HCT116 (cell line): ENCODE measurements around the gene MED13L. TPM values are rescaled to one million over a fixed set of nuclear protein-coding genes. Genes with fewer than 3 reads are reported as not detected.
A peak's percentile ranks its signal among the peaks of the same experiment; 100 is the strongest.

Experiments used
- ATAC-seq: fragments of 200-7000 bp; cut with Tn5 transposase; 2 replicates; pipeline ENCODE4 v1.9.1; 2020; ENCODE audit warnings: mild to moderate bottlenecking, moderate library complexity
- BruUV-seq: library from RNA; stranded (reverse); fragments of 400-500 nt; replicated peaks from 2 replicates; lab custom pipeline; 2021; lab: Mats Ljungman, UMichigan
- CTCF ChIA-PET: fragments of 300-600 bp; sonication (Branson Sonifier 250); formaldehyde crosslinking; loops from one replicate; lab custom pipeline; 2021; ENCODE audit warnings: antibody characterized with exemption; lab: Charles Lee
- POLR2A ChIA-PET: fragments of 300-600, 350-600 bp; sonication (Branson Sonifier 250); formaldehyde crosslinking; loops from one replicate; lab custom pipeline; 2021; ENCODE audit warnings: antibody characterized with exemption; lab: Charles Lee
- RAD21 ChIA-PET, 2 experiments: fragments of 300-600 bp; sonication (Branson Sonifier 250); formaldehyde crosslinking; loops; one replicate each; lab custom pipeline; 2023; ENCODE audit warnings: low total read pairs in 2 of 2; ENCODE audit not compliant: uncharacterized antibody in 2 of 2, unreplicated experiment in 2 of 2, low non-redundant PET in 1 of 2; lab: Charles Lee
- DNase-seq: peaks from one replicate; pipeline ENCODE4 v3.0.0-alpha.2; 2010; ENCODE audit warnings: low read depth, low spot score
- H2AFZ ChIP-seq: fragments of 200-600 bp; shearing (Covaris generic), sonication (generic); 2 replicates; pipeline ENCODE4 v1.6.1; 2017; ENCODE audit warnings: low read depth, mixed run types, mixed read lengths, antibody characterized with exemption, low read length; ENCODE audit not compliant: poor library complexity, severe bottlenecking
- H3K27ac ChIP-seq: 2 replicates; pipeline ENCODE4 v1.5.1; 2012; ENCODE audit warnings: low read depth, low read length
- H3K27me3 ChIP-seq: fragments of 200-600 bp; sonication (generic); 2 replicates; pipeline ENCODE4 v1.6.1; 2016; ENCODE audit warnings: mixed run types, low read length, mixed read lengths; ENCODE audit not compliant: insufficient read depth
- H3K36me3 ChIP-seq, 2 experiments: fragments of 200-500 bp in 1 of 2; fragments of 200-600 bp in 1 of 2; sonication (Bioruptor generic) in 1 of 2; sonication (generic) in 1 of 2; 2 replicates each; pipeline versions ENCODE4 v1.5.1 to v1.6.1; 2014 to 2016; ENCODE audit warnings: low read length in 2 of 2, inconsistent platforms in 1 of 2, mixed read lengths in 1 of 2, mixed run types in 1 of 2; ENCODE audit not compliant: insufficient read depth in 2 of 2, control insufficient read depth in 1 of 2
- H3K4me1 ChIP-seq, 2 experiments: fragments of 200-600 bp in 1 of 2; sonication (generic) in 1 of 2; 2 replicates each; pipeline versions ENCODE4 v1.5.1 to v1.6.1; 2012 to 2017; ENCODE audit warnings: low read length in 2 of 2, inconsistent platforms in 1 of 2, mild to moderate bottlenecking in 1 of 2, mixed read lengths in 1 of 2, mixed run types in 1 of 2, moderate library complexity in 1 of 2; ENCODE audit not compliant: insufficient read depth in 2 of 2, control insufficient read depth in 1 of 2
- H3K4me2 ChIP-seq: fragments of 200-600 bp; sonication (generic); 2 replicates; pipeline ENCODE4 v1.6.1; 2017; ENCODE audit warnings: mixed run types, low read length, mixed read lengths
- H3K4me3 ChIP-seq, 2 experiments: fragments of 200-600 bp in 1 of 2; sonication (generic) in 1 of 2; replicated peaks in 1 of 2; 2 replicates each; pipeline ENCODE4 v1.5.1; 2011 to 2016; ENCODE audit warnings: low read length in 2 of 2, control low read depth in 1 of 2, low read depth in 1 of 2, mild to moderate bottlenecking in 1 of 2, mixed read lengths in 1 of 2, mixed run types in 1 of 2
- H3K79me2 ChIP-seq: fragments of 200-600 bp; sonication (generic); 2 replicates; pipeline ENCODE4 v1.6.1; 2017; ENCODE audit warnings: mild to moderate bottlenecking, mixed run types, low read length, moderate library complexity, mixed read lengths; ENCODE audit not compliant: insufficient read depth
- H3K9ac ChIP-seq: fragments of 200-600 bp; sonication (generic); 2 replicates; pipeline ENCODE4 v1.6.1; 2016; ENCODE audit warnings: low read length, mixed read lengths
- H3K9me2 ChIP-seq: fragments of 200-600 bp; sonication (generic), shearing (Covaris generic); 2 replicates; pipeline ENCODE4 v1.6.1; 2017; ENCODE audit warnings: mixed run types, mild to moderate bottlenecking, moderate library complexity; ENCODE audit not compliant: insufficient read depth
- H3K9me3 ChIP-seq, 2 experiments: fragments of 200-500 bp in 1 of 2; fragments of 200-600 bp in 1 of 2; sonication (Bioruptor generic) in 1 of 2; sonication (generic) in 1 of 2; 2 replicates each; pipeline ENCODE4 v1.6.1; 2014 to 2017; ENCODE audit warnings: low read length in 2 of 2, mixed read lengths in 2 of 2, inconsistent platforms in 1 of 2, low read depth in 1 of 2, mild to moderate bottlenecking in 1 of 2, mixed run types in 1 of 2, moderate library complexity in 1 of 2; ENCODE audit not compliant: control insufficient read depth in 1 of 2, insufficient read depth in 1 of 2
- H4K20me1 ChIP-seq: fragments of 200-600 bp; sonication (generic), shearing (Covaris generic); 2 replicates; pipeline ENCODE4 v1.6.1; 2017; ENCODE audit warnings: mixed run types, mild to moderate bottlenecking, moderate library complexity; ENCODE audit not compliant: insufficient read depth
- ELF1 ChIP-seq: IDR thresholded peaks from 2 replicates; pipeline ENCODE4 v1.6.1; 2012; ENCODE audit warnings: low read depth, borderline replicate concordance
- FOSL1 ChIP-seq: IDR thresholded peaks from 2 replicates; pipeline ENCODE4 v1.6.1; 2012; ENCODE audit warnings: low read depth
- JUND ChIP-seq: IDR thresholded peaks from 2 replicates; pipeline ENCODE4 v1.6.1; 2012
- SP1 ChIP-seq: IDR thresholded peaks from 2 replicates; pipeline ENCODE4 v1.6.1; 2012; ENCODE audit warnings: low read depth
- SRF ChIP-seq: IDR thresholded peaks from 2 replicates; pipeline ENCODE4 v1.6.1; 2012; ENCODE audit warnings: low read depth
- ZBTB33 ChIP-seq: IDR thresholded peaks from 2 replicates; pipeline ENCODE4 v1.6.1; 2011; ENCODE audit warnings: mild to moderate bottlenecking, low read length, moderate library complexity; ENCODE audit not compliant: insufficient replicate concordance; ENCODE audit errors: extremely low read depth
- ZNF274 ChIP-seq: fragments of 200-500 bp; sonication (Bioruptor generic); IDR thresholded peaks from 2 replicates; pipeline ENCODE4 v1.6.1; 2014; ENCODE audit warnings: mild to moderate bottlenecking, low read depth, low read length, inconsistent platforms
- intact Hi-C: fragments of 100-400 bp; cut with micrococcal nuclease; formaldehyde crosslinking; loops from 2 replicates; pipeline ENCODE4 v1.10.0; 2022
- total RNA-seq: library from RNA; stranded (reverse); gene quantifications from one replicate; pipeline ENCODE4 v1.2.1, GENCODE V29; 2021; ENCODE audit not compliant: unreplicated experiment
- TF ChIP-seq, protein P1 (sequence below), 3 experiments: fragments of 200-600 bp in 1 of 3; sonication (generic) in 1 of 3; IDR thresholded peaks in 2 of 3; conservative IDR thresholded peaks in 1 of 3; 2 replicates each; pipeline ENCODE4 v1.5.1; 2012 to 2017; ENCODE audit warnings: low read depth in 2 of 3, low read length in 2 of 3, antibody characterized with exemption in 1 of 3, borderline replicate concordance in 1 of 3, control low read depth in 1 of 3, mild to moderate bottlenecking in 1 of 3, mixed read lengths in 1 of 3, mixed run types in 1 of 3, moderate library complexity in 1 of 3; ENCODE audit not compliant: insufficient read depth in 1 of 3

The MED13L gene
- total RNA-seq, 1 experiment from 2014 or later, result 176 TPM

DNA sequence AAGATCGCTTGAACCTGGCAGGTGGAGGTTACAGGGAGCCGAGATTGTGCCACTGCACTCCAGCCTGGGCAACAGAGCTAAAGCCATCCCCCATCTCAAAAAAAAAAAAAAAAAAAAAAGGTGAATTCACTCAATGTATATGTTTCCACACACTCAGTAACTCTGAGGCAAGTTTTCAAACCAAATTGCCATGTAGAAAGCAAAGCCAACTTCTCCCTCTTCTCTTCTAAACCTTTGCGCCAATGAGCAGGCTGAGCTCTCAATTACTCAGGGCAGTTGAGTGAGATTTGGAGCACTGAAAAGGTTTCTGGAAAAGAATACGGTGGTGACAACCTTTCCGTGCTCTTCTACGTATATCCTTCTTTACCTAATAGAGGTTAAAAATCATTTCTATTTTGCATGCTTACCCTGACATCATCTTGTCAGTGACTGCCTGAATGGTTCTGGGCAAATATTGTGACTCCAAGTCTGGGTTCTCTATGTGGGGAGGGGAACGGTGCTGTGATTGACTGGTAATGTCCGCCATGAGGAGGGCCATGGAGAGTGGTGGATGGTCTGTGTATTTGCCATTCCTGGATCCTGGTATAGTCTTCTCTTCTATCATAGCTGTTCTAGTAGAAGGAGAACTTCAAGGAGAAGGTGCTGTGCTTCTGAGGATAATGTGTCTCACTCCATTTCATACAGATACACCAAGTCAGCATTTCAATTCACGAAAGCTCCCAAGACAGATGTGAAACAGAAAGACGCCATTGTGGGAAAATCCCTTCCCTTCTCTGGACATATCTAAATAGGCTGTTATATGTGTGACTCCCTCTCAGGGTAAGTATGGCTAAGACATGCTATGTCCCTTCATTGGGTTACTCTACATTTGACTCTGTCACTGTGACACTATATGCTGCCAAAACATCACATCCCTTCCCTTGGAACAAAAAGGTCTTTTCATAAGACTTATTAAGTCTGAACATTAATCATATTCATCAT lies 46.2 kb upstream of the MED13L start:
- Histone ChIP-seq H3K9me2 (no peaks in the 10 kb centered on the region), H2AFZ (peak overlapping the region; percentile 68), H4K20me1 (no peaks in the 10 kb centered on the region), H3K27ac (no peak overlapping the region), H3K4me1 (peaks cover 0 to 11% of the 10 kb centered on the region in 2 experiments; a peak in 1 of 4 replicates), H3K4me2 (no peak overlapping the region), H3K27me3 (no peaks in the 10 kb centered on the region), H3K79me2 (no peaks in the 10 kb centered on the region), H3K4me3 (no peak overlapping the region), H3K9me3 (no peaks in the 10 kb centered on the region), H3K9ac (no peak overlapping the region), H3K36me3 (no peaks in the 10 kb centered on the region)
- DNase-seq, result no peak
- intact Hi-C loops, result no loop called here
- BruUV-seq, result no TSS peak
- CTCF ChIA-PET, result no interaction called here
- TF ChIP-seq ELF1 (no peak), SRF (no peak), ZNF274 (no peak), FOSL1 (no peak), JUND (no peak), SP1 (no peak), ZBTB33 (no peak)
- TF ChIP-seq, protein P1, sequence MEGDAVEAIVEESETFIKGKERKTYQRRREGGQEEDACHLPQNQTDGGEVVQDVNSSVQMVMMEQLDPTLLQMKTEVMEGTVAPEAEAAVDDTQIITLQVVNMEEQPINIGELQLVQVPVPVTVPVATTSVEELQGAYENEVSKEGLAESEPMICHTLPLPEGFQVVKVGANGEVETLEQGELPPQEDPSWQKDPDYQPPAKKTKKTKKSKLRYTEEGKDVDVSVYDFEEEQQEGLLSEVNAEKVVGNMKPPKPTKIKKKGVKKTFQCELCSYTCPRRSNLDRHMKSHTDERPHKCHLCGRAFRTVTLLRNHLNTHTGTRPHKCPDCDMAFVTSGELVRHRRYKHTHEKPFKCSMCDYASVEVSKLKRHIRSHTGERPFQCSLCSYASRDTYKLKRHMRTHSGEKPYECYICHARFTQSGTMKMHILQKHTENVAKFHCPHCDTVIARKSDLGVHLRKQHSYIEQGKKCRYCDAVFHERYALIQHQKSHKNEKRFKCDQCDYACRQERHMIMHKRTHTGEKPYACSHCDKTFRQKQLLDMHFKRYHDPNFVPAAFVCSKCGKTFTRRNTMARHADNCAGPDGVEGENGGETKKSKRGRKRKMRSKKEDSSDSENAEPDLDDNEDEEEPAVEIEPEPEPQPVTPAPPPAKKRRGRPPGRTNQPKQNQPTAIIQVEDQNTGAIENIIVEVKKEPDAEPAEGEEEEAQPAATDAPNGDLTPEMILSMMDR (IDR thresholded peaks at IDR 0.05 in 2 of 3, conservative IDR thresholded peaks at IDR 0.05 in 1 of 3; ENCODE audit: borderline replicate concordance in 1 of 3, insufficient read depth in 1 of 3, low read depth in 2 of 3, low read length in 2 of 3), result no peak
- RAD21 ChIA-PET, result no interaction called here
- no peak for ATAC-seq
- POLR2A ChIA-PET, result no interaction called here
